Activated CD8-positive, alpha-beta T cell treated with anti-CD3 and anti-CD28 coated beads for 36 hours (primary cell): ENCODE data around the gene TMEM132D. TPM values are rescaled to one million over a fixed set of nuclear protein-coding genes. Genes with fewer than 3 reads are reported as not detected.

Experiments
- ATAC-seq: fragments of 200-7000 bp; cut with Tn5 transposase; one replicate; pipeline ENCODE4 v1.10.0; 2021; ENCODE audit warnings: mild to moderate bottlenecking, moderate library complexity
- CTCF ChIA-PET: fragments of 350-600 bp; sonication (Branson Sonifier 250); formaldehyde crosslinking; loops from one replicate; lab custom pipeline; 2021; ENCODE audit warnings: antibody characterized with exemption; lab: Charles Lee
- POLR2A ChIA-PET: fragments of 350-600 bp; sonication (Branson Sonifier 250); formaldehyde crosslinking; loops from one replicate; lab custom pipeline; 2021; ENCODE audit warnings: antibody characterized with exemption; lab: Charles Lee
- DNase-seq: peaks from one replicate; pipeline ENCODE4 v3.0.0-alpha.2; 2020
- H3K27ac Mint-ChIP-seq: one replicate; pipeline ENCODE4 v1.8.0; 2021; ENCODE audit warnings: mild to moderate bottlenecking, mixed read lengths
- H3K27me3 Mint-ChIP-seq: one replicate; pipeline ENCODE4 v1.8.0; 2021; ENCODE audit warnings: mixed read lengths
- H3K36me3 Mint-ChIP-seq: one replicate; pipeline ENCODE4 v1.8.0; 2021; ENCODE audit warnings: low read depth, mixed read lengths
- H3K4me1 Mint-ChIP-seq: one replicate; pipeline ENCODE4 v1.8.0; 2021; ENCODE audit warnings: low read depth, mixed read lengths
- H3K4me3 Mint-ChIP-seq: one replicate; pipeline ENCODE4 v1.8.0; 2021; ENCODE audit warnings: mild to moderate bottlenecking, moderate library complexity, mixed read lengths
- H3K9me3 Mint-ChIP-seq: one replicate; pipeline ENCODE4 v1.8.0; 2021; ENCODE audit warnings: mixed read lengths
- intact Hi-C: fragments of 100-400 bp; cut with micrococcal nuclease; formaldehyde crosslinking; loops from one replicate; pipeline ENCODE4 v1.10.0; 2022
- total RNA-seq, 2 experiments: library from RNA; stranded (reverse); gene quantifications; one replicate each; pipeline ENCODE4 v1.2.3, GENCODE V29; 2021
- TF ChIP-seq, protein P1 (sequence below): fragments of 200-600 bp; IDR thresholded peaks from one replicate; pipeline ENCODE4 v1.8.0; 2022; ENCODE audit warnings: antibody characterized with exemption, mild to moderate bottlenecking

TMEM132D gene
- total RNA-seq, 2 experiments from 2014 or later = not detected

GRCh38 chr12:129675496-129675895 is 228.3 kb downstream of the TMEM132D start:
- no peaks in the 10 kb centered on the region for H3K27me3 Mint-ChIP-seq
- POLR2A ChIA-PET = no interaction called here
- H3K27ac Mint-ChIP-seq = no peak overlapping the region
- TF ChIP-seq, protein P1, sequence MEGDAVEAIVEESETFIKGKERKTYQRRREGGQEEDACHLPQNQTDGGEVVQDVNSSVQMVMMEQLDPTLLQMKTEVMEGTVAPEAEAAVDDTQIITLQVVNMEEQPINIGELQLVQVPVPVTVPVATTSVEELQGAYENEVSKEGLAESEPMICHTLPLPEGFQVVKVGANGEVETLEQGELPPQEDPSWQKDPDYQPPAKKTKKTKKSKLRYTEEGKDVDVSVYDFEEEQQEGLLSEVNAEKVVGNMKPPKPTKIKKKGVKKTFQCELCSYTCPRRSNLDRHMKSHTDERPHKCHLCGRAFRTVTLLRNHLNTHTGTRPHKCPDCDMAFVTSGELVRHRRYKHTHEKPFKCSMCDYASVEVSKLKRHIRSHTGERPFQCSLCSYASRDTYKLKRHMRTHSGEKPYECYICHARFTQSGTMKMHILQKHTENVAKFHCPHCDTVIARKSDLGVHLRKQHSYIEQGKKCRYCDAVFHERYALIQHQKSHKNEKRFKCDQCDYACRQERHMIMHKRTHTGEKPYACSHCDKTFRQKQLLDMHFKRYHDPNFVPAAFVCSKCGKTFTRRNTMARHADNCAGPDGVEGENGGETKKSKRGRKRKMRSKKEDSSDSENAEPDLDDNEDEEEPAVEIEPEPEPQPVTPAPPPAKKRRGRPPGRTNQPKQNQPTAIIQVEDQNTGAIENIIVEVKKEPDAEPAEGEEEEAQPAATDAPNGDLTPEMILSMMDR = no peak
- H3K4me1 Mint-ChIP-seq = no peaks in the 10 kb centered on the region
- no peak overlapping the region for H3K4me3 Mint-ChIP-seq
- intact Hi-C loops = no loop called here
- DNase-seq (no peak), ATAC-seq (no peak)
- CTCF ChIA-PET = no interaction called here
- peaks cover 3% of the 10 kb centered on the region for H3K9me3 Mint-ChIP-seq
- no peaks in the 10 kb centered on the region for H3K36me3 Mint-ChIP-seq

DNA sequence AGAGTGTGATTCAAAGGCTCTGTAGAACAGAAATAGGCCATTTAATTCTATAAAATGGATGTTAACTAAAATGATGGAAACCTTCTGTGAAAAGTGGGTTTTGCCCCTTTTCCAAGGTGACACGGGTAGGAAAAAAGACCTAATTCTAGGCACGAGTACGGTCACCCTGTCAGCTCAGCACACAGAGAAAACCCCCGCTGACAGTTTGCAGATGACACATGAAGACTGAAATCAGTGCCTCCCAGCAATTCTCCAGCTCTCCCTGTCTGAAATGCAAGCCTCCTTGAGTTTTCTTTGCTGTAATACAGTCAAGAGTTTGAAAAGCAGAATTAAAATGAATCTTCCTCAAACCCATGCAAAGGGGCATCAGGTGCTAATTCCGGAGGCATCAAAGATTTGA is 230.0 kb downstream of the TMEM132D start:
- H3K36me3 Mint-ChIP-seq = no peaks in the 10 kb centered on the region
- H3K27ac Mint-ChIP-seq = no peak overlapping the region
- POLR2A ChIA-PET = no interaction called here
- TF ChIP-seq, protein P1 = no peak
- intact Hi-C loops = no loop called here
- peaks cover 1% of the 10 kb centered on the region for H3K9me3 Mint-ChIP-seq
- no peak for ATAC-seq
- no peaks in the 10 kb centered on the region for H3K4me1 Mint-ChIP-seq
- no peak overlapping the region for H3K4me3 Mint-ChIP-seq
- CTCF ChIA-PET = no interaction called here
- DNase-seq = no peak
- H3K27me3 Mint-ChIP-seq = no peaks in the 10 kb centered on the region

GRCh38 chr12:129672110-129672509 is 231.7 kb downstream of the TMEM132D start:
- ChIA-PET POLR2A (no interaction called here), CTCF (no interaction called here)
- no peak for DNase-seq
- H3K4me3 Mint-ChIP-seq = no peak overlapping the region
- H3K27me3 Mint-ChIP-seq = no peaks in the 10 kb centered on the region
- H3K4me1 Mint-ChIP-seq = no peaks in the 10 kb centered on the region
- no peak for ATAC-seq
- H3K9me3 Mint-ChIP-seq = peaks cover 6% of the 10 kb centered on the region
- no peaks in the 10 kb centered on the region for H3K36me3 Mint-ChIP-seq
- H3K27ac Mint-ChIP-seq = no peak overlapping the region
- intact Hi-C loops = no loop called here
- TF ChIP-seq, protein P1 = no peak

DNA sequence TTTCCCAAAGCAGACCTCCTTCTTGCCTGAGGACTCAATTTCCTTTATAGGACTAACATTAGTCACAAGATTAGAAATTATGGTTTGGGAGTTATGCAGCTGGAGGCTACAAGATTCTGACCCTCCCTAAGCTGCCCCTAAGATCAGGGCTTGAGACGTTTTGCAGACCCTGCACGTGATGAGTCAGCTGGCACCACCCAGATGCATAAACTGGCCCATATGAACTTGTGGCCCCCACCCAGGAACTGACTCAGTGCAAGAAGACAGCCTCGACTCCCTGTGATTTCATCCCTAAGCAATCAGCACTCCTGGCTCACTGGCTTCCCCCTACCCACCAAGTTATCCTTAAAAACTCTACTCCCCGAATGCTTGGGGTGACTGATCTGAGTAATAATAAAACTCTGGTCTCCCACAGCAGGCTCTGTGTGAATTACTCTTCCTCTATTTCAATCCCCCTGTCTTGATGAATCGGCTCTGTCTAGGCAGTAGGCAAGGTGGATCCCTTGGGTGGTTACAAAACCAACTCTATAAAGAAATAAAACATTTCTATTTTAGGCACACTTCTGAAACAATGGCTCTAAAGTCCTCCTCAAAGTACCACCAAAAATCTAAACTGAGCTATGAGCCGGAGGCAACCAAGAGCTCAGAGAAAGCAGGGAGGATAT is 233.4 kb downstream of the TMEM132D start:
- intact Hi-C loops = no loop called here
- ATAC-seq (no peak), DNase-seq (no peak)
- TF ChIP-seq, protein P1 = no peak
- Mint-ChIP-seq H3K4me1 (no peaks in the 10 kb centered on the region), H3K9me3 (peaks cover 6% of the 10 kb centered on the region), H3K27me3 (no peaks in the 10 kb centered on the region), H3K36me3 (no peaks in the 10 kb centered on the region), H3K27ac (no peak overlapping the region), H3K4me3 (no peak overlapping the region)
- ChIA-PET CTCF (no interaction called here), POLR2A (no interaction called here)

DNA sequence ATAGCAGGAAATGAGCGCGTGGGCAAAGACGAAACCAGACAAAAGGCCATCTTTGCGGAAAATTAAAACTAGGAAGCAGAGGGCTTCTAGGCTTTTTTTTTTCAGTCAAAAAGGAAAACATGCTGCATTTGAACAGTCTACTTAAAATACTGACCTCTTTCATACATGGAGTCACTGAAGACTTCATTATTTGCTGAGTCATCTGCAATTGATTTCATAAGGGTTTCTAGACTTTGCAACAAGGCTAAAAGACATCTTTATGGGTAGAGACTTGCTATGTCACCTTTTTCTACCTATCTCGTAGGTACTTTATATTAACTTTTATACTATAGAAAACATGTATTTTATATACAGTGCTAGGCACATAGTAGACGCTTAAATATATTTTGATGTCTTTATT is 238.4 kb downstream of the TMEM132D start:
- Mint-ChIP-seq H3K4me1 (no peaks in the 10 kb centered on the region), H3K27me3 (no peaks in the 10 kb centered on the region), H3K36me3 (no peaks in the 10 kb centered on the region), H3K27ac (no peak overlapping the region), H3K4me3 (no peak overlapping the region), H3K9me3 (peaks cover 5% of the 10 kb centered on the region)
- DNase-seq = no peak
- intact Hi-C loops = no loop called here
- ChIA-PET POLR2A (no interaction called here), CTCF (no interaction called here)
- TF ChIP-seq, protein P1 = no peak
- ATAC-seq = no peak
